ENCODE data around the gene DNMT3A.

Gene DNMT3A

GRCh38 chr2:25254961-25255360, 86.8 kb downstream of the DNMT3A start:
- no peak for DNase-seq

GRCh38 chr2:25253153-25253626, 88.5 kb downstream of the DNMT3A start:
- no peak for DNase-seq

- peak; percentile 71 for DNase-seq
Measured at GRCh38 chr2:25252291-25253152, 89.2 kb downstream of the DNMT3A start.

GRCh38 chr2:25251422-25252273, 90.1 kb downstream of the DNMT3A start:
- DNase-seq: no peak

GRCh38 chr2:25251071-25251421, 90.7 kb downstream of the DNMT3A start:
- DNase-seq: no peak

- DNase-seq: no peak
Measured at GRCh38 chr2:25250331-25251070, 91.2 kb downstream of the DNMT3A start.

GRCh38 chr2:25249785-25250184, 91.9 kb downstream of the DNMT3A start:
- no peak for DNase-seq

- no peak for DNase-seq
Measured at GRCh38 chr2:25247792-25248512, 93.8 kb downstream of the DNMT3A start.

GRCh38 chr2:25246558-25247290, 95.0 kb downstream of the DNMT3A start:
- no peak for DNase-seq

- no peak for DNase-seq
Measured at GRCh38 chr2:25246001-25246400, 95.7 kb downstream of the DNMT3A start.

GRCh38 chr2:25245141-25245540, 96.6 kb downstream of the DNMT3A start:
- DNase-seq: no peak

GRCh38 chr2:25243995-25244394, 97.7 kb downstream of the DNMT3A start:
- no peak for DNase-seq

- DNase-seq: no peak
Measured at GRCh38 chr2:25241452-25241851, 100.3 kb downstream of the DNMT3A start.

GRCh38 chr2:25240636-25241035, 101.1 kb downstream of the DNMT3A start:
- no peak for DNase-seq

GRCh38 chr2:25238920-25239319, 102.8 kb downstream of the DNMT3A start:
- DNase-seq: no peak

GRCh38 chr2:25237764-25238163, 104.0 kb downstream of the DNMT3A start:
- no peak for DNase-seq

GRCh38 chr2:25236736-25237135, 105.0 kb downstream of the DNMT3A start:
- no peak for DNase-seq

GRCh38 chr2:25234738-25235137, 107.0 kb downstream of the DNMT3A start:
- no peak for DNase-seq

GRCh38 chr2:25233916-25234605, 107.7 kb downstream of the DNMT3A start:
- DNase-seq: no peak

- no peak for DNase-seq
Measured at GRCh38 chr2:25232248-25232825, 109.4 kb downstream of the DNMT3A start.

- DNase-seq: no peak
Measured at GRCh38 chr2:25230948-25231311, 110.8 kb downstream of the DNMT3A start.

Data from NCI-H774 (cell line).